HepG2 (cell line): ENCODE measurements around the gene RPL27A. TPM values are rescaled to one million over a fixed set of nuclear protein-coding genes. Genes with fewer than 3 reads are reported as not detected.

Source experiments
- CEBPG ChIP-seq: IDR thresholded peaks from 2 replicates; pipeline ENCODE4 v1.6.1; 2016
- CHD2 ChIP-seq: IDR thresholded peaks from 2 replicates; pipeline ENCODE4 v1.6.1; 2011; ENCODE audit warnings: low read depth, low read length, improper control_type of control experiment
- ERF ChIP-seq: IDR thresholded peaks from 2 replicates; pipeline ENCODE4 v1.6.1; 2018; ENCODE audit warnings: missing biosample characterization, missing genetic modification reagents
- FOXC1 ChIP-seq: sonication (generic); formaldehyde crosslinking; IDR thresholded peaks from 2 replicates; pipeline ENCODE4 v1.8.0; 2022; ENCODE audit warnings: mild to moderate bottlenecking, missing genetic modification reagents, borderline replicate concordance
- GTF2F1 ChIP-seq: fragments of 150-350 bp; IDR thresholded peaks from 2 replicates; pipeline ENCODE4 v1.6.1; 2014; ENCODE audit warnings: low read length
- ISX ChIP-seq: sonication (generic); formaldehyde crosslinking; conservative IDR thresholded peaks from 2 replicates; pipeline ENCODE4 v1.5.0; 2020; ENCODE audit warnings: missing genetic modification reagents
- KAT2B ChIP-seq: fragments of 150-350 bp; IDR thresholded peaks from 2 replicates; pipeline ENCODE4 v1.6.1; 2014; ENCODE audit warnings: low read depth, low read length, borderline replicate concordance
- KDM1A ChIP-seq: IDR thresholded peaks from 2 replicates; pipeline ENCODE4 v1.6.1; 2016; ENCODE audit warnings: missing compliant biosample characterization
- MLXIP ChIP-seq: sonication (generic); formaldehyde crosslinking; IDR thresholded peaks from 2 replicates; pipeline ENCODE4 v1.9.0; 2021; ENCODE audit warnings: missing genetic modification reagents, borderline replicate concordance
- NCOA2 ChIP-seq: sonication (generic); formaldehyde crosslinking; IDR thresholded peaks from 2 replicates; pipeline ENCODE4 v1.8.0; 2022; ENCODE audit warnings: inconsistent platforms
- REL ChIP-seq: sonication (generic); formaldehyde crosslinking; conservative IDR thresholded peaks from 2 replicates; pipeline ENCODE4 v1.8.0; 2022; ENCODE audit warnings: mild to moderate bottlenecking, missing genetic modification reagents, moderate library complexity
- SAP130 ChIP-seq: IDR thresholded peaks from 2 replicates; pipeline ENCODE4 v1.6.1; 2016; ENCODE audit warnings: low read depth
- SCMH1 ChIP-seq: sonication (generic); formaldehyde crosslinking; IDR thresholded peaks from 2 replicates; pipeline ENCODE4 v1.9.0; 2021; ENCODE audit warnings: missing genetic modification reagents, mild to moderate bottlenecking, borderline replicate concordance
- SNRNP70 ChIP-seq: fragments of 200-400 bp; formaldehyde crosslinking; IDR thresholded peaks from 2 replicates; pipeline ENCODE4 v1.6.1; 2017; ENCODE audit warnings: mild to moderate bottlenecking, low read depth, low read length, moderate library complexity
- SOX5 ChIP-seq: IDR thresholded peaks from 2 replicates; pipeline ENCODE4 v1.6.1; 2016; ENCODE audit warnings: borderline replicate concordance
- TARDBP ChIP-seq: sonication (generic); formaldehyde crosslinking; IDR thresholded peaks from 2 replicates; pipeline ENCODE4 v1.8.0; 2022; ENCODE audit warnings: mild to moderate bottlenecking, missing genetic modification reagents
- XBP1 ChIP-seq: sonication (generic); formaldehyde crosslinking; IDR thresholded peaks from 2 replicates; pipeline ENCODE4 v1.5.0; 2020; ENCODE audit warnings: missing genetic modification reagents
- ZBTB7A ChIP-seq: sonication (generic); formaldehyde crosslinking; IDR thresholded peaks from 2 replicates; pipeline ENCODE4 v1.8.0; 2022; ENCODE audit warnings: mild to moderate bottlenecking, missing genetic modification reagents
- ZFP62 ChIP-seq: sonication (generic); formaldehyde crosslinking; IDR thresholded peaks from 2 replicates; pipeline ENCODE4 v1.4.0; 2020; ENCODE audit warnings: missing genetic modification reagents
- ZNF720 ChIP-seq: sonication (generic); formaldehyde crosslinking; IDR thresholded peaks from 2 replicates; pipeline ENCODE4 v1.4.0; 2020; ENCODE audit warnings: missing genetic modification reagents
- ZNF777 ChIP-seq: sonication (generic); formaldehyde crosslinking; IDR thresholded peaks from 2 replicates; pipeline ENCODE4 v1.4.0; 2020; ENCODE audit warnings: missing genetic modification reagents
- ZNF782 ChIP-seq: sonication (generic); formaldehyde crosslinking; IDR thresholded peaks from 2 replicates; pipeline ENCODE4 v1.4.0; 2020; ENCODE audit warnings: missing genetic modification reagents, mild to moderate bottlenecking, borderline replicate concordance
- polyA plus RNA-seq, 8 experiments: library from polyadenylated mRNA; depleted of rRNA in 3 of 8; stranded (reverse) in 7 of 8; unstranded in 1 of 8; fragments of >200 nt; fragmentation: Illumina TruSeq in 4 of 8; extraction: Trizol in 4 of 8; gene quantifications; 2 replicates each; pipeline versions ENCODE4 v1.2.1 to v1.2.3, GENCODE V29; 2011 to 2016; ENCODE audit warnings: low read depth in 4 of 8, missing spikeins in 1 of 8, mixed read lengths in 1 of 8; ENCODE audit not compliant: insufficient read depth in 1 of 8
- total RNA-seq, 5 experiments: library from RNA; depleted of rRNA; stranded (reverse); fragments of >200 nt; fragmentation: Illumina TruSeq; extraction: Trizol; gene quantifications; 2 replicates each; pipeline ENCODE4 v1.2.3, GENCODE V29; 2016; ENCODE audit warnings: low read depth in 1 of 5
- TF ChIP-seq, protein P1 (sequence below): IDR thresholded peaks from 2 replicates; pipeline ENCODE4 v1.6.1; 2016; ENCODE audit warnings: mild to moderate bottlenecking
- TF ChIP-seq, protein P2 (sequence below): sonication (generic); formaldehyde crosslinking; conservative IDR thresholded peaks from 2 replicates; pipeline ENCODE4 v1.8.0; 2022; ENCODE audit warnings: missing genetic modification reagents
- TF ChIP-seq, protein P3 (sequence below): sonication (generic); formaldehyde crosslinking; IDR thresholded peaks from 2 replicates; pipeline ENCODE4 v1.4.0; 2020; ENCODE audit warnings: mild to moderate bottlenecking, missing genetic modification reagents

The RPL27A gene
- total and polyA plus RNA-seq, 2 of the 13 experiments (the other 11 are each of a cell fraction or from before 2014, with no cell fraction given) = 1,531 to 2,153 TPM

GRCh38 chr11:8733852-8734251 is 51.3 kb downstream of the RPL27A start (continued):
- TF ChIP-seq, protein P1, sequence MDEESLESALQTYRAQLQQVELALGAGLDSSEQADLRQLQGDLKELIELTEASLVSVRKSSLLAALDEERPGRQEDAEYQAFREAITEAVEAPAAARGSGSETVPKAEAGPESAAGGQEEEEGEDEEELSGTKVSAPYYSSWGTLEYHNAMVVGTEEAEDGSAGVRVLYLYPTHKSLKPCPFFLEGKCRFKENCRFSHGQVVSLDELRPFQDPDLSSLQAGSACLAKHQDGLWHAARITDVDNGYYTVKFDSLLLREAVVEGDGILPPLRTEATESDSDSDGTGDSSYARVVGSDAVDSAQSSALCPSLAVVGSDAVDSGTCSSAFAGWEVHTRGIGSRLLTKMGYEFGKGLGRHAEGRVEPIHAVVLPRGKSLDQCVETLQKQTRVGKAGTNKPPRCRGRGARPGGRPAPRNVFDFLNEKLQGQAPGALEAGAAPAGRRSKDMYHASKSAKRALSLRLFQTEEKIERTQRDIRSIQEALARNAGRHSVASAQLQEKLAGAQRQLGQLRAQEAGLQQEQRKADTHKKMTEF (CRISPR knock-in tag) = no peak
- TF ChIP-seq GTF2F1 = no peak
- no peak for TF ChIP-seq SNRNP70
- TF ChIP-seq SAP130 = peak; percentile 36
- no peak for TF ChIP-seq SCMH1 (CRISPR knock-in tag)
- no peak for TF ChIP-seq REL (CRISPR knock-in tag)
- TF ChIP-seq ZNF777 = no peak
- TF ChIP-seq KDM1A = no peak
- no peak for TF ChIP-seq ZNF720
- no peak for TF ChIP-seq NCOA2 (CRISPR knock-in tag)
- no peak for TF ChIP-seq TARDBP (CRISPR knock-in tag)
- TF ChIP-seq CEBPG (CRISPR knock-in tag) = no peak
- no peak for TF ChIP-seq FOXC1 (CRISPR knock-in tag)
- TF ChIP-seq ZBTB7A (CRISPR knock-in tag) = no peak
- TF ChIP-seq, protein P2, sequence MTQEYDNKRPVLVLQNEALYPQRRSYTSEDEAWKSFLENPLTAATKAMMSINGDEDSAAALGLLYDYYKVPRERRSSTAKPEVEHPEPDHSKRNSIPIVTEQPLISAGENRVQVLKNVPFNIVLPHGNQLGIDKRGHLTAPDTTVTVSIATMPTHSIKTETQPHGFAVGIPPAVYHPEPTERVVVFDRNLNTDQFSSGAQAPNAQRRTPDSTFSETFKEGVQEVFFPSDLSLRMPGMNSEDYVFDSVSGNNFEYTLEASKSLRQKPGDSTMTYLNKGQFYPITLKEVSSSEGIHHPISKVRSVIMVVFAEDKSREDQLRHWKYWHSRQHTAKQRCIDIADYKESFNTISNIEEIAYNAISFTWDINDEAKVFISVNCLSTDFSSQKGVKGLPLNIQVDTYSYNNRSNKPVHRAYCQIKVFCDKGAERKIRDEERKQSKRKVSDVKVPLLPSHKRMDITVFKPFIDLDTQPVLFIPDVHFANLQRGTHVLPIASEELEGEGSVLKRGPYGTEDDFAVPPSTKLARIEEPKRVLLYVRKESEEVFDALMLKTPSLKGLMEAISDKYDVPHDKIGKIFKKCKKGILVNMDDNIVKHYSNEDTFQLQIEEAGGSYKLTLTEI (CRISPR knock-in tag) = no peak
- no peak for TF ChIP-seq CHD2
- TF ChIP-seq XBP1 = no peak
- TF ChIP-seq SOX5 (CRISPR knock-in tag) = peak; percentile 46; the same call in 1 of the 2 replicates
- TF ChIP-seq ERF = no peak
- no peak for TF ChIP-seq KAT2B
- no peak for TF ChIP-seq ZFP62 (CRISPR knock-in tag)
- no peak for TF ChIP-seq MLXIP (CRISPR knock-in tag)
- no peak for TF ChIP-seq ZNF782
- TF ChIP-seq, protein P3, sequence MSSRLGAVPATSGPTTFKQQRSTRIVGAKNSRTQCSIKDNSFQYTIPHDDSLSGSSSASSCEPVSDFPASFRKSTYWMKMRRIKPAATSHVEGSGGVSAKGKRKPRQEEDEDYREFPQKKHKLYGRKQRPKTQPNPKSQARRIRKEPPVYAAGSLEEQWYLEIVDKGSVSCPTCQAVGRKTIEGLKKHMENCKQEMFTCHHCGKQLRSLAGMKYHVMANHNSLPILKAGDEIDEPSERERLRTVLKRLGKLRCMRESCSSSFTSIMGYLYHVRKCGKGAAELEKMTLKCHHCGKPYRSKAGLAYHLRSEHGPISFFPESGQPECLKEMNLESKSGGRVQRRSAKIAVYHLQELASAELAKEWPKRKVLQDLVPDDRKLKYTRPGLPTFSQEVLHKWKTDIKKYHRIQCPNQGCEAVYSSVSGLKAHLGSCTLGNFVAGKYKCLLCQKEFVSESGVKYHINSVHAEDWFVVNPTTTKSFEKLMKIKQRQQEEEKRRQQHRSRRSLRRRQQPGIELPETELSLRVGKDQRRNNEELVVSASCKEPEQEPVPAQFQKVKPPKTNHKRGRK = no peak
- TF ChIP-seq ISX (CRISPR knock-in tag) = no peak
